Smooth muscle cell of the umbilical artery (primary cell): ENCODE results near the gene NUP93. TPM values are rescaled to one million over a fixed set of nuclear protein-coding genes. Genes with fewer than 3 reads are reported as not detected.

ENCODE experiments used
- total RNA-seq: library from RNA; depleted of rRNA; stranded (reverse); fragments of >200 nt; gene quantifications from 2 replicates; pipeline ENCODE4 v1.2.3, GENCODE V29; 2014

The NUP93 gene
- total RNA-seq: 41.3 and 79.6 TPM in 2 replicates

GRCh38 chr16:56729735-56730662, at the start of gene NUP93:
NUP93 (plus strand) TSS chr16:56730129; CDS start chr16:56748248, 18,119 bp downstream.

GRCh38 chr16:56681939-56682702, 47.8 kb upstream of the NUP93 start, which contains the start of gene MT1X:
MT1X (plus strand) TSS chr16:56682470; CDS start chr16:56682541, 71 bp downstream.

GRCh38 chr16:56864960-56865359, 135.0 kb downstream of the NUP93 start, which contains the start of gene SLC12A3:
SLC12A3 (plus strand) TSS chr16:56865207; CDS start chr16:56865236, 29 bp downstream.

Other genes starting within 250 kb of the NUP93 start
- gene BBS2, start 210.1 kb upstream of the NUP93 start, total RNA-seq: 51.5 and 63.5 TPM in 2 replicates
- not detected in 2 replicates for gene MT4, start 165.1 kb upstream of the NUP93 start, total RNA-seq
- gene MT3, start 140.6 kb upstream of the NUP93 start, total RNA-seq: not detected in 2 replicates
- 50.5 and 205 TPM in 2 replicates for gene MT2A, start 121.5 kb upstream of the NUP93 start, total RNA-seq
- 51.1 and 79.6 TPM in 2 replicates for gene MT1E, start 104.3 kb upstream of the NUP93 start, total RNA-seq
- not detected in 2 replicates for gene MT1M, start 97.5 kb upstream of the NUP93 start, total RNA-seq
- gene MT1A, start 91.5 kb upstream of the NUP93 start, total RNA-seq: 0.88 TPM in 1 of 2 replicates, not detected in the other
- not detected in 2 replicates for gene MT1B, start 78.2 kb upstream of the NUP93 start, total RNA-seq
- not detected in 2 replicates for gene MT1F, start 72.2 kb upstream of the NUP93 start, total RNA-seq
- gene MT1G, start 62.1 kb upstream of the NUP93 start, total RNA-seq: not detected in 2 replicates
- gene MT1H, start 60.3 kb upstream of the NUP93 start, total RNA-seq: not detected in 2 replicates
- 9.4 and 13.4 TPM in 2 replicates for gene MT1X, start 47.7 kb upstream of the NUP93 start, total RNA-seq
- 0.30 TPM in 1 of 2 replicates, not detected in the other for gene SLC12A3, start 135.1 kb downstream of the NUP93 start, total RNA-seq
- 169 and 222 TPM in 2 replicates for gene HERPUD1, start 202.0 kb downstream of the NUP93 start, total RNA-seq
- gene CETP, start 231.8 kb downstream of the NUP93 start, total RNA-seq: not detected in 2 replicates